DND-41 (cell line): ENCODE results near the gene ARMC12.

Source experiments
- EZH2 ChIP-seq: IDR thresholded peaks from 3 replicates; pipeline ENCODE4 v1.6.1; 2012; ENCODE audit warnings: borderline replicate concordance, low read depth, mild to moderate bottlenecking, moderate library complexity, low read length, inconsistent platforms; ENCODE audit not compliant: severe bottlenecking
- TF ChIP-seq, protein P1 (sequence below): IDR thresholded peaks from 2 replicates; pipeline ENCODE4 v1.5.1; 2012; ENCODE audit warnings: borderline replicate concordance, low read length, moderate library complexity, mild to moderate bottlenecking; ENCODE audit not compliant: poor library complexity, severe bottlenecking; ENCODE audit errors: extremely low read depth

DNA sequence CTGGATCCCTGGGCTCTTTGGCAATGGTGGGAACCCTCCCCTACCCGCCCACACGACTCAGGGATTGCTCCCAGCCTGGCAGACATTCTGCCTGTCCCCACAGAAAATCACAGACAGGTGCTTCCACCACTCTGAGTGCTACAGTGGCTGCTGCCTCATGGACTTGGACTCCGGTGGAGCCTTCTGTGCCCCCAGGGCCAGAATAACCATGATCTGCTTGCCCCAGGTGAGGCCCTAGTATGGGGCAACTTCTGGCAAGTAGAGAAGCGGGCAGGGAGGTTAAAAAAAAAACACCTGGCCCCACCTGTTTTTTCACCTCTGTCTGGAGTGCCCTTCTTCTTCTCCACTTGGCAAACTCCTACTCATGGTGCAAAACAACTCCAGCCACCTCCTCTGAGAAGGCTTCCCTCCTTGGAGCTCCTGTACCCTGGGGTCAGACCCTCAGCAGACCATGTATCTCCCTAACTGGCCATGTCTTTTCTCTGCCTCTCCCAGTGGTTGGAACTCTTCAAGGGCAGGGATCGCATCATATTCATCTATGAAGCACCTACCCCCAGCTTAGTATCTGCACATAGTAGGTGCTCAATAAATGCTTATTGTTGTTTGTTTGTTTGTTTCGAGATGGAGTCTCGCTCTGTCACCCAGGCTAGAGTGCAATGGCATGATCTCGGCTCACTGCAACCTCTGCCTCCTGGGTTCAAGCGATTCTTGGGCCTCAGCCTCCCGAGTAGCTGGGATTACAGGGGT lies 40.7 kb downstream of the ARMC12 start:
- TF ChIP-seq, protein P1, sequence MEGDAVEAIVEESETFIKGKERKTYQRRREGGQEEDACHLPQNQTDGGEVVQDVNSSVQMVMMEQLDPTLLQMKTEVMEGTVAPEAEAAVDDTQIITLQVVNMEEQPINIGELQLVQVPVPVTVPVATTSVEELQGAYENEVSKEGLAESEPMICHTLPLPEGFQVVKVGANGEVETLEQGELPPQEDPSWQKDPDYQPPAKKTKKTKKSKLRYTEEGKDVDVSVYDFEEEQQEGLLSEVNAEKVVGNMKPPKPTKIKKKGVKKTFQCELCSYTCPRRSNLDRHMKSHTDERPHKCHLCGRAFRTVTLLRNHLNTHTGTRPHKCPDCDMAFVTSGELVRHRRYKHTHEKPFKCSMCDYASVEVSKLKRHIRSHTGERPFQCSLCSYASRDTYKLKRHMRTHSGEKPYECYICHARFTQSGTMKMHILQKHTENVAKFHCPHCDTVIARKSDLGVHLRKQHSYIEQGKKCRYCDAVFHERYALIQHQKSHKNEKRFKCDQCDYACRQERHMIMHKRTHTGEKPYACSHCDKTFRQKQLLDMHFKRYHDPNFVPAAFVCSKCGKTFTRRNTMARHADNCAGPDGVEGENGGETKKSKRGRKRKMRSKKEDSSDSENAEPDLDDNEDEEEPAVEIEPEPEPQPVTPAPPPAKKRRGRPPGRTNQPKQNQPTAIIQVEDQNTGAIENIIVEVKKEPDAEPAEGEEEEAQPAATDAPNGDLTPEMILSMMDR: no peak
- no peak for TF ChIP-seq EZH2
